GM19397 (cell line): ENCODE results near the gene KRT27.

Experiments
- ATAC-seq: cut with Tn5 transposase; IDR thresholded peaks from one replicate; pipeline ENCODE4 v1.9.1; 2021; ENCODE audit warnings: mild to moderate bottlenecking, moderate library complexity; ENCODE audit not compliant: unreplicated experiment

The KRT27 gene

GRCh38 chr17:40809721-40810421 is 27.5 kb upstream of the KRT27 start:
- ATAC-seq: no peak

- ATAC-seq: no peak
Observed at GRCh38 chr17:40806131-40806530, 23.8 kb upstream of the KRT27 start.

DNA sequence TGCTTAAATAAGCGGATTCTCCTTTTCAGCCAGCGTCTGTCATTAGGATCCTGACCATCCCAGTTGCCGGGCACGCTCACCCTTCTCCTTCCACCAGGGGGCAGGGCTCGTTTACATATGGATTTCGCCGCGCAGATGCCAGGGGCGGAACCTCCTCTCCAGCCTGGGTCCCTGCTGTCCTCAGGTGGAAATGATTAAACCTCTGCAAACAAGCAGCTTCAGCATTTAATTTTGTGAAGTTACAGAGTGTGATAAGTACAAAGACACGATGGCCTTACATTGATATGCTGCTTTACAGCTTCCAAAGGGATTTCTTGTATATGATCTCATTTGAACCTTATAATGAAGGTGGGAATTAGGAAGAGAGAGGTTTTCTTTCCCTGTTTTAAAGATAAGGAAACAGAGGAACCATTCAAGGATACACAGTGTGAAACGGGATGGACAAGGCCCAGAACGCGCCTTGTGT is 21.3 kb upstream of the KRT27 start:
- no peak for ATAC-seq

- no peak for ATAC-seq
Observed at GRCh38 chr17:40801157-40801556, 18.8 kb upstream of the KRT27 start.

DNA sequence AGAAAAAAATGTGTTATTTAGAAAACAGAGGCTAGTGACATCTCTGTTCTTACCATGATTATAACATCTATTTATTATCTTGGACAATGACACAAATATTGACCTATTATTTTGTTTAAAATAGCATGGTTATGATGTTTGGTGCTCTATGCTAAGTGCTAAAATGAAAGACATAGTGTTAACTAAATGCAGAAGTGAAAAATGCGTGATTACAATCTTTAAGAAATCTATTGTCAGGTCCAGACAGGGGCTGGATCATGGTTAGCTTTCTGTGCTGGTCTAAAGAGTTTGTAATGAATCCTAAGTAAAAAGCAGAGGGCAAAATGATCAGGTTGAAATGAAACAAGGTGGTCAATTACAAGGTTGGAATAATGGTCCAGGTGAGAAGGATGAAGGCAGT is 18.0 kb upstream of the KRT27 start:
- no peak for ATAC-seq

DNA sequence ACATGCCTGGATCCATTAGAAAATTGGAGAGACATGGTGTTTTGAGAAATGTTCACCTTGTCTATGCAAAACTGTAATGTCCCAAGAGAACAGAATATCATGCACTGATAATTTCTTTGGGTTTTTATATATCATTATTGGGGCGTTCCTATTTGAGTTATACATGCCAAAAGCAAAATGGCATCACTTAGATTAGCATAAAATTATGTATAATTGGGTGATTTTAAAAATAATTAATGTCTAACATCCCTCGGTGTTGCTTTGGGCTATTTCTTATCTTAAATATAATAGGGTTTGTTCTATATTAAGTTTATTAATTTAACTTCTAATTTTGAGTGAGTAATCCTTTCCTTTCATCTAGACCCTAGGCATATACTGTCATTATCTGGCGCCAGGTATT is 17.5 kb upstream of the KRT27 start, which contains the start of gene KRT28:
Gene KRT28 (minus strand): TSS at position 101 of the 400 bp plus-strand sequence. CDS start 66 bp downstream, at position 35.
- ATAC-seq: no peak

DNA sequence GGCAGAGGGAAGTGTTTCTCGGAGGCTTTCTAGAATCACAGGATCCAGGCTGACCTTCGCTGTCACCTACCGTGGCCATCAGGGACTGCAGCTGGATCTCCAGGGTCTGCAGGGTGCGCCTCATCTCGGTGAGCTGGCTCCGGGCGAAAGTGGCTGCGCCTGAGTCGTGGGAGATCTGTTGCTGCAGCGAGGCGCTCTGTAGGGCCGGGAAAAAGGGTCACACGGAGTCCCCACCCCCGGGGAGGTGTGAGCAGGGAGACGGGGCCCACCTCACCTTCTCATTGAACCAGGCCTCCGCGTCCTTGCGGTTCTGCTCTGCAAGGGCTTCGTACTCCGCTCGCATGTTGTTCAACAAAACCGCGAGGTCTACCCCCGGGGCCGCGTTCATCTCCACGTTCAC is 14.5 kb upstream of the KRT27 start:
- ATAC-seq: no peak

- no peak for ATAC-seq
Observed at GRCh38 chr17:40795019-40795667, 12.8 kb upstream of the KRT27 start.

GRCh38 chr17:40794466-40794865 is 12.1 kb upstream of the KRT27 start:
- no peak for ATAC-seq

DNA sequence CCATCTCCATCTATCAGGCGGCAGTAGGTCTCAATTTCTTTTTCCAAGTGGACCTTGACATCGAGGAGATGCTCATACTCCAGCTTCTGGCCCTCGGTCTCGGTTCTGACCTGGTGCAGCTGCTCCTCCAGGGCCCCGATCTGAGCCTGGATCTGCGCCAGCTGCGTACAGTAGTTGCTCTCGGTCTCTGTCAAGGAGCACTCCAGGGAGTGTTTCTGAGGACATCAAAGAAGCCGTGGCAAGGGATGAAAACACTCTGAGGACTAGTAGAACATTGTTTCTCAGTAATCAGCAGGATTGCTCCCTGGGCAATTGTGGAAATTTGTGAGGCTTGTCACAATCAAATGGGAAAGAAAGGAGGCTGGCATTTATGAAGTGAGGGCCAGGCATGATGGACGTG is 11.5 kb upstream of the KRT27 start:
- no peak for ATAC-seq

- ATAC-seq: no peak
Observed at GRCh38 chr17:40791787-40792436, 9.6 kb upstream of the KRT27 start.

DNA sequence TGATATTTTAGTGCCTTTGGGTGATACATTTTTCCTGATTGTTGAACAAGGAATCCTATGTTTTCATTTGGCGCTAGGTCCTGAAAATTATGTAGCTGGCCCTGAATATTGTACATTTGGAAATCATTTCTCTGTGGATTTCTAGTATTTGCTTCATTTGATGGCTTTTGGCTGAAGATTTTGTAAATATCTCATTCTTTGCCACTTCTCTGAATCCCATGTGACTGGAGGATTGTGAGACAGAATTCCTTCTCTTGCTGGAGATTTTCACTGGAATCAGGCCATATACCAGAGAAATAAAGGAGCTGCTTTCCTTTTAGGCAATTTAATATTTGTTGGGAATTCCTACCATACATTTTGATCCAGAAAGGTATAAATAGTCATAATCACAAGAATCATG is 8.8 kb upstream of the KRT27 start:
- no peak for ATAC-seq

- ATAC-seq: no peak
Observed at GRCh38 chr17:40779181-40779909, 3.0 kb downstream of the KRT27 start.

DNA sequence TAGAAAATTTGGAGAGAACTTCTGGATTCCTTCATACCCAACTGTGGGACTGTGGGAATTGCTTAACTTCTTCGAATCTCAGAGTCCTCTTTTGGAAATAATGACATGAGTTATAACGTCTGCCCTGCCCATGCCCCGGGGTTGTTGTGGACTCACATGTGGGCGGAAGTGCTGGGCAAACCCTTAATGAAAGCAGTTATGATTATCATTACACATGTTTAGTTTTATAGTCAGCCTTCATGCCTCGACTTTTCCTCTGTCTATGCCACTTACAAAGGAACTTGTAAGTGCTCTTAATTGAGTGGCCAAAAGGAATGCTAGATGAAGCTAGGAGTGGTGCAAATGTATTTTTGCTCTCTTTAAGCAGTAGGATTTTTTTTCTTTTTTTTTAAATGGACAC is 3.9 kb downstream of the KRT27 start:
- ATAC-seq: no peak

- ATAC-seq: no peak
Observed at GRCh38 chr17:40777971-40778370, 4.4 kb downstream of the KRT27 start.

GRCh38 chr17:40777459-40777858 is 4.9 kb downstream of the KRT27 start:
- ATAC-seq: no peak

- no peak for ATAC-seq
Observed at GRCh38 chr17:40775945-40776344, 6.4 kb downstream of the KRT27 start.

DNA sequence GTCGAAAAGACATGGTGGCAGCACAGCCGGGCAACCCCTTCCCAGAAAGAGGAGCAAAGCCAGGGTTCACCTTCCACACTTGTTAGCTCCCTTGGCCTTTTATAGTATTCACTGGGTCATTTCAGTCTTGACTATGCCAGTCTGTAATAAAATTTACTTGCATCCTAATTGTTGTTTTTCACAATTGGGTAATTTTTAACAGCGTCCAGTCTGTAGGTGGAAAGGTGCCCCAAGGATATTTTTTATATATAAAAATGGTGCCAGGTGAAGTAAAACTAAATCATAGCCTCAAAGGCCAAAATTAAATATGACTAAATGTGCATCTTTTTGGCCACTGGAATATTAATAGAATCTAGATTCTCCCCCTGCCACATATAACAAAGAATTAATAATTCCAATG is 10.2 kb downstream of the KRT27 start, which contains the start of gene KRT26:
Gene KRT26 (minus strand): TSS at position 101 of the 400 bp plus-strand sequence. CDS start 88 bp downstream, at position 13.
- no peak for ATAC-seq

GRCh38 chr17:40765657-40766056 is 16.7 kb downstream of the KRT27 start:
- no peak for ATAC-seq

- ATAC-seq: no peak
Observed at GRCh38 chr17:40763752-40764151, 18.6 kb downstream of the KRT27 start.
